GM21529 (cell line): ENCODE results near the gene NR2E1.

ENCODE experiments used
- ATAC-seq: cut with Tn5 transposase; IDR thresholded peaks from one replicate; pipeline ENCODE4 v1.9.1; 2021; ENCODE audit not compliant: unreplicated experiment

The NR2E1 gene

GRCh38 chr6:108156180-108156937 lies 9.5 kb upstream of the NR2E1 start:
- no peak for ATAC-seq

- ATAC-seq = no peak
Measured at GRCh38 chr6:108156938-108157233, 8.9 kb upstream of the NR2E1 start.

GRCh38 chr6:108157234-108157980 lies 8.4 kb upstream of the NR2E1 start:
- no peak for ATAC-seq

GRCh38 chr6:108157981-108158525 lies 7.8 kb upstream of the NR2E1 start:
- ATAC-seq = no peak

GRCh38 chr6:108159981-108160380 lies 5.8 kb upstream of the NR2E1 start:
- no peak for ATAC-seq

- no peak for ATAC-seq
Measured at GRCh38 chr6:108161724-108162282, 4.0 kb upstream of the NR2E1 start.

- no peak for ATAC-seq
Measured at GRCh38 chr6:108163267-108163643, 2.6 kb upstream of the NR2E1 start.

- no peak for ATAC-seq
Measured at GRCh38 chr6:108163644-108164542, 1.9 kb upstream of the NR2E1 start.

- no peak for ATAC-seq
Measured at GRCh38 chr6:108164543-108164814, 1.3 kb upstream of the NR2E1 start.

- no peak for ATAC-seq
Measured at GRCh38 chr6:108164815-108165706, 761 bp upstream of the NR2E1 start.

- no peak for ATAC-seq
Measured at GRCh38 chr6:108166664-108167448, 1.0 kb downstream of the NR2E1 start.

- no peak for ATAC-seq
Measured at GRCh38 chr6:108167449-108168089, 1.7 kb downstream of the NR2E1 start.

- ATAC-seq = no peak
Measured at GRCh38 chr6:108168090-108168463, 2.3 kb downstream of the NR2E1 start.

- ATAC-seq = no peak
Measured at GRCh38 chr6:108168501-108169463, 3.0 kb downstream of the NR2E1 start.

GRCh38 chr6:108169464-108170331 lies 3.9 kb downstream of the NR2E1 start:
- ATAC-seq = no peak

- no peak for ATAC-seq
Measured at GRCh38 chr6:108170332-108171290, 4.8 kb downstream of the NR2E1 start.
